Measurements from ENCODE around the gene TMEM250. TPM values are rescaled to one million over a fixed set of nuclear protein-coding genes. Genes with fewer than 3 reads are reported as not detected.

Gene TMEM250
- total RNA-seq, 1 donor from 2014 or later = 59.7 TPM

DNA sequence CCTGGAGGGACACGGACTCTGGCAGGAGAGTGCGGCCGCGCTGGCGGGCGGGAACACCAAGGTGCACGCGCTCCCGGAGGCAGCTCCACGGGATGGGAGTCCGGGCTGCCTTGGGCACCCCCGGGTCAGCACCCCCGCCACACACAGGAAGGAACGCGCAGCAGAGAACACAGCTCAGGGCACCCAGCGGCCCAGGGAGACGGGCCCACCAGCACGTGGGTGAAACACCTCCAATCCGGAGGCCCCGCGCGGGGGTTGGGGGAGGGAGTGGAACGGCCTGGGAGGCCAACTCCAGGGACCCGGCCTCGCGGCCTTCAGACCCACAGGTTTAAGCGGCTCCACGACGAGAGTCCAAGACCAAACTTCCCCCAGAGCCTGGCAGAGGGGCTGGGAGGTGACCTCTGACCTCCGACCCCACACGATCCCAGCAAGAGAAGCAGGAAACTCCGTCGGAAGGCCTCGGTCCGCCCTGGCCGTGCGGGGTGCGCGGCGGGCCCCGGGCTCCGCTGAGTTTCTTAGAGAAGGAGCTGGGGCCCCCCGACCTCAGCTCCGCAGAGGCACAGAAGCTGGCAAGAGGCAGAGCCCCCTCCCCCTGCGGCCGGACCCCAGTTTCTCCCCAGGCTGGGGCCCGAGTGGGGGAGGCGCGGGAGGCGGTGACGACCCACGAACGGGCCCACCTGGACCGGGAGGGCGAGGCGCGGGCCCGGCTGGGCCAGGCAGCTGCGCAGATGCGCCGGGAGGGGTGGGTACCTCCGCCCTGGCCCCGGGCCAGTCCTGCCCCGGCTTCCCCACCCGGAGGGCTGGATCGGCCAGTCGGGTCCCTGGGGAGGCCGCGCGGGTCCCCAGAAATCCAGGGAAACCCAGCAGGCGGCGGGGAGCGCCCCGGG, 24.4 kb downstream of the TMEM250 start:
- peak; percentile 60 for DNase-seq

DNA sequence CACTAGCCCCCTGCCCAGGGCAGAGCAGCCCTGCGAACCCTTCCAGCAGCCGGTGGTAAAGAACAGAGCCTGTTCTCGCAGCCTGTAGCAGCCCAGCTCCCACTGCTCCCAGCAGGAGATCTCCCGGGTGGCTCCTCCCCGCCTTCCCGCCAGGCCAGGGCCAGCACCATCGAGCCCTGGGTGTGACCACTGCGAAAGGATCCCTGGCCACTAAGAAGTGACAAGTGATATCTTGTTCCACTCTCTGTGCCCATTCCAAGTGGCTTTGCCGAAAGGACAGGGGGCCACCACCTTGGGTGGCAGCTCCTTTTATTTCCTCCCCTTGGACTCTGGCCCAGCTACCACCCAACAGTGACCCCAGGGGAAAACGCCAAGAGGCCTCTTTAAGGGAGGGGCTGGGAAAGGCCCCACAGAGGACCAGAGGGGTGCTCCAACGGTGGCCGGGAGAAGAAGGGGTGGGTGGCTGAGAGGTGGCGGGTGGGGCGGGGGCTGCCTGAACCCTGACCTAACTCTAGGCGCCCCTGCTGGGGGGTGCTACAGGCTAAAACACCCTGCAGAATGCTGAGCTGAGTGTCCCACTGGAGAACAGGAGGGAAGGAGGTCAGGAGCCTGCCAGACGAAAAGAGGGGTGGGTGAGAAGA, 25.2 kb downstream of the TMEM250 start:
- DNase-seq = peak; percentile 33

DNA sequence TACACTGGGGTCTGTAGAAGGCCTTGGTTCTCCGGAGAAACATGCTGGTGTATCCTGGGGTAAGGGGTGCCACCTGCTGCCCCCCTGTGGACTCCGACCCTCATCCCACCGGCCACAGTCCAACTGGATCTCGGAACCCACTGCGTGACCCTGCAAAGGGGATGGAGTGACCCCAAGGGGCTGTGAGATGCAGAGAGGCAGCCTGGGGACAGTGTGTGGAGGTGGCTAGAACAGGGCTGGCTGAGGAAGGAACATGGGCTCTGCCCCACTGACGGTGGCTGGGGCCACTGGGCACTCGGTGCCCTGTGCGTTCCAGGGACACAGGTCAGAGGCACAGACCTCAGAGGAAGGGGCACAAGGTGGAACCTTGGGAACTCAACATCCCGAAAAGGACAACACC, 25.9 kb downstream of the TMEM250 start:
- no peak for DNase-seq

DNA sequence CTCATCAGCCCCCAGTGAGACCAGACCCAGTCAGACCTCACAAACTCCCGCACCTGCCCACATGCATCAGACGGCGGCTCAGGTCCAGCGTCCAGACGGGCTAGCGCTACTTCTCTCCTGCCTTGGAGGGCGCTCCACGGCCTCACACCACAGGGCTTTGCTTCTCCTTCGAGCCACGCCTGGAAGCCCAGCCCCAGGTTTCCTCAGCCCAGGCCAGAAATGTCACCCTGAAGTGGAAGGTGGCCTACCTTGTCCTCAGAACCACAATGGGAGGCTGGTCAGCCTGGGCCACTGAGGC, 26.4 kb downstream of the TMEM250 start:
- DNase-seq = no peak

DNA sequence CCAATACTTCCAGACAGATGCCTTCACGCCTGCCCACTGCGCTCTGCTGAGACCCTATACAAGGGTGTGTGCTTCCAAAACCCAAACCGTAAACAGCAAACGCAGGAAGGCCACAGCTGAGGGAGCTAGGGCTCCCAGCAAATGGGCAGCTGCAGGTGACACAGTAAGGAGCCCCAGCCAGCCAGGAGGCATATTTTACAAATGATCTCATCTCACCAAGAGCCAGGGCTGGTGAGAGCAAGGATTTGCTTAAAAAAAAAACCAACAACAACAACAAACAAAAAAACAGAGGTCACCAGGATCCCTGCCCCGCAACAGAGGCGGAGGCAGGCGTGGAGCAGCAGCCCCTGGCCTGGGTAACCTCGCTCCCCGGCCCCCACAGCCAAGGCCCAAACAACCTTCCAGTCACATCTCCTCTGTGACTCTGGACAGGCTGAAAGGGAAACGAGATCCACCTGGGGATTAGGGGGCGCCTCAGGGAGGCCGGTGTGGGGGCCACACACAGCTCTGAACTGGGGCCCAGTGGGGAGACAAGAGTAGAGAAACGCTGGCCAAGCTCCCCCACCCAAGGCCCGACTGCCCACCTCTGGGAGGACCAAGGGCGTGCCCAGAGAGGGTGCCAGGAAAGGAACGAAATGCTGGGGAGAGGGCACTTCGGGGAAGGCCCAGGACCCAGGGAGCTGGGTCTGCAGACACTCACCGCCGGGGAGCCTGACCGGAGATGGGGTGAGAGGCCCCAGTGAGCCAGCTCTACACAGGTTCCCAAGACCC, 26.9 kb downstream of the TMEM250 start:
- no peak for DNase-seq

DNA sequence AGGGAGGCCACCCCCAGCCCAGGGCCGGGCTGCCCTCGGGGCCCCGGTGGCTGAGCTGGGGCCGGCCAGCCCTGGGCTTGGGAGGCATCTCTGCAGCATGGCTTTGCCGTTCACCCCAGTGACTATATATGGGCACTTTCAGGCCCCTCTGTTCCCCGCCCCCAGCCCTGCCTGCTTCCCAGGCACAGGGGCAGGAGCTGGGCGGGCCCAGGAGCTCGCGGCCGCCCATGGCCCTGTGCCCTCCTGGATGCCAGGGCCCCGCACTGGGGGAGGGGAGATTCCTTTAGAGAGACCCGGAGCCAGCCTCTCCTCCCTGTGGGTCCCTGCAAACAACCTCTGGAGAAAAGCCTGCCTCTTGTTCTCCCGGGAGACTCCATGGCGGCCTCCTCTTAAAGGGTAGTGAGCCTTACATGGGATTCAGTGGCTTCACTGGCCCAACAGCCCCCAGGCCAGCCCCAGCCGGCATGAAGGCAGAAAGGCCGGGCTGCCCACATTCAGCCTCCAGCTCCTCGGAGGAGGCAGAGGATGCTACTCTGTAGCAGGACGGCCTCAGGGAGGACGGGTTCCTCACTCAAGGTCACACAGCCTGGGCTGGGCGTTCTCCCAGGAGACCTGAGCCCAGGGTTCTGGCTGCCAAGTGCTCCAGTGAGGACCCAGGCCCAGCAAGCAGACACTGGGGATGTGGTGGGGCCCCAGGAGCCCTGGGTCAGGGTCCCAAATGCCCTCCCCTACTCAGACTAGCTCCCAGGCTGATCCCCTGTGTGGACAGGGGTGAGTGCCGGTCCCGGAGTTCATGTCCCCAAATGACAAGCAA, 27.7 kb downstream of the TMEM250 start:
- no peak for DNase-seq

DNA sequence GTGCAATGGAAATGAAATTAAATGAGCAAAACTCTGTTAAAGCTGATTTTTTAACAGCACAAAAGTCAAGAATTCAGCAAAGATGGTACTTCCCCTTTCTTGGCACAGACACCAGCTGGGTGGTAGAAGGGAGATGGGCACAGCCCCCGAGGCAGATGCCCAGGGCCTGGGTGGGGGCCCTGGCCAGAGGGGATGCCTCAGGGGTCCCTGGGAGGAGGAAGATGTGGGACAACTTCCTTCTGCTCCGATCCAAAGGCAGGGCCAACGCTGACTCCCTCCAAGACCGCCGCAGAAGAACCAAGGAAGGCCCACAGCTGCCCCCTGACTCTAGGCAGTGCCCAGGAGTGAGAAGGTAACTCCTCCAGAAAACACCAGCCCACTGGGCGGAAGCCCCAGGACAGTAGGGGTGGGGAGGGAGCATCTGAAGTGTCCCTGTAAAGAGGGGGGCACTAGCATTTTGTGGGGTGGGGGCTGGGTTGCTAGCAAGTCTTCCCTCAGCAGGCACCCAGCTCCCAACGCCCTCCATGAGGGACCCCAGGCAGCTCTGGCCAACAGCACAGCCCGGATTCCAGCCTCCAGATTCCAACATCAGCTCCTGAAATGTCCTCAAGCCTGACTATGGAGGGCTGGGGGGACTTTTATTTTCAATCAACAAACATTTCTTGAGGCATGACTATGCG, 28.5 kb downstream of the TMEM250 start:
- DNase-seq = no peak

DNA sequence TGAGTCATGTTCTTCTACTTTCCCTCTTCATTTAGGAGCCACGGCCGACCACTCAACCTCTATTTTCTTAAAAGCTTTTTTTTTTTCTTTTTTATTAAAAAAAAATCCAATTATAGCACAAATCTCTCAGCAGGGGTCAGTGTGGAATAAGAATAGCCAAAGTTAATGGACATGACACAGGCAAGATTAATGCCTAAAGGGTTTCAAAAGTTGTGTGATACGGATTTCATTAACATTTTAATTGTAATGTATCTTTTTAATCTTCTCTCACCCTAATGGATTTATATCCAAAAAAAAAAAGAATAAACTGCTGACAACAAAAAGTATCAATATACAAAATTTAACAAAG, 29.0 kb downstream of the TMEM250 start:
- peak; percentile 63 for DNase-seq

DNA sequence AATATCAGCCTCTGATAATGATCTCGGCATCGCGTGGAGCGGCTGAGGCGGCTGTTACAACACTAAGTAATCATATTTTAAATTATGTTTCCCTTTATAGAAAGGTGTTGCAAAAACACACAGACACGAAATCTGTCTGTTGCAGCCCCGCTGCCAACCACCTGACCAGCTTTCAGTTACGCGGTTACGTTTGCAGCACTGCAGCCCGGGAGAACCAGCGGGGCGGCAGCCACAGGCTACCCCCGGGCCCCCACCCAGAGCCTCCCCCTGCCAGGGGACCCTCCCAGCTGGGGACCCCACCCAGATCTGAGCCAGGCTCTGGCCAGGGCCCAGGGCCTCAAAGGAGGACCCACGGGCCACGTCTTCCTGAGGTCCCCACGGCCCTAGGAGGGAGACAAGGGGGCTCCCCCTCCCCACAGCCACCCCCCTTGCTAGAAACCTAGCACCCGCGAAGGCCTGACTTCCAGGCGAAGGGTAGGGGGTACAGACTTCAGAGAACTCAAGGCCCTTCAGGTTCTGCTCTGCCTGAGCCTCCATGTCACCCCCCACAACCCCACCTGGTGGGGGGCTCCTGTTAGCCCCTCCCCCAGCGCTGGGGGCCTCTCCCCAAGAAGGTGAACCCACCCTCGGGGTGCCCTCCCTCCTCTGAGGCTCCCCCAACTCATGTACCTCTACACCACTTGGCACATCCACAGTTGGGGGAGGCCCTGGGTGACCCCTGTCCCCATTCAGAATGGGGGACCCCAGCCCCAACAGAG, 29.6 kb downstream of the TMEM250 start:
- no peak for DNase-seq

DNA sequence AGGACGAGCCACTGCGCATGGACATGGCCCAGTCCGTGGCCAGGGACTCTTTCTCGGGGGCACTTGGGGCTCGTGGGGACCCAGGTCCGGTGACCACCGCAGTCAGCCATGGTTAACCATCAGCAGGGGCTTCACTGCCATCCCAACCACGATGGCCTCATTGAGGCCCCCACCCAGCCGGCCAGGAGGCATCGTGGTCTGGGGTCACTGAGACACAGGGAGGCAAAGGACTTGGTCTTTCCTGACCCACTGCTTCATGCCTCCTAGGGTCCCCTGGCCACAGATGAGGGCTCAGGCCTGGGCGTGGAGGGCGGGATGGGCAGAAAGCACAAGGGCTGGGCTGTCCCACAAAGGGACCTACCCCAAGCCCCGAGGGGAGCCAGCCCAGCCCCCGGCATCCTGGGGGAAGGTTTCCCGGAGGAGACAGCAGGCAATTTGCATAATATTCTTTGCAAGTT, 30.2 kb downstream of the TMEM250 start:
- no peak for DNase-seq

DNA sequence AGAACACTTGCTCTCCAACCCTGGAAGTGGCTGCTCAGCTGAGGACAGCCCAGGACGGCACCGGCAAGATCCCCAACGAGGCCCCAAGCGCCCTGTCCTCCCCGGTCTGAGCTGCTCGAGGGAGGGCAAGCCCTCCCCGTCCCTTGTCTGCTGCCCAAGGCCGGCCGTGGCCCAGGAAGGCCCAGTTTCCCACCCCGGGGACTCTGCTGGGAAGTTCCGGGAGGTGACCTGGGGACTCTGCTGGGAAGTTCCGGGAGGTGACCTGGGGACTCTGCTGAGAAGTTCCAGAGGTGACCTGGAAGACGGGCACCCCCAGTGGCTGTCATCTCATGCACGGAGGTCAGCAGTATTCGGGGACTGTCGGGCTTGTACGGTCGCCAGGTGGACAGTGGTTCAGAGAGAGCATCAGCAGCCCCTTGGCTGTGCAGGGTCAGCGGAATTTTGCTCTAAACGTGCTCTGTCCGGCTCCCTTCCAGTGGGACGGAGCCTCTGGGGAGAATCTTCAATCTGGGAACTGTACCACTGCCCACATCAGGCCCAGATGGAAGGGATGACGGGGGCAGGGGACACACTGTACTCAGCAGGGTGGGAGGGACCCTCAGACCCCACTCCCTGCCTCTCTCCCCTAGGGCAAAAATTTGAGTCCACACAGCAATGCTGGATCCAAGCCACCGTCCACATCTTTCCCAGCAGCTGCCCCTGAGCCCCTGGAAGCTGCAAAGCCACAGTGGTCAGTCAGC, 30.8 kb downstream of the TMEM250 start:
- no peak for DNase-seq

DNA sequence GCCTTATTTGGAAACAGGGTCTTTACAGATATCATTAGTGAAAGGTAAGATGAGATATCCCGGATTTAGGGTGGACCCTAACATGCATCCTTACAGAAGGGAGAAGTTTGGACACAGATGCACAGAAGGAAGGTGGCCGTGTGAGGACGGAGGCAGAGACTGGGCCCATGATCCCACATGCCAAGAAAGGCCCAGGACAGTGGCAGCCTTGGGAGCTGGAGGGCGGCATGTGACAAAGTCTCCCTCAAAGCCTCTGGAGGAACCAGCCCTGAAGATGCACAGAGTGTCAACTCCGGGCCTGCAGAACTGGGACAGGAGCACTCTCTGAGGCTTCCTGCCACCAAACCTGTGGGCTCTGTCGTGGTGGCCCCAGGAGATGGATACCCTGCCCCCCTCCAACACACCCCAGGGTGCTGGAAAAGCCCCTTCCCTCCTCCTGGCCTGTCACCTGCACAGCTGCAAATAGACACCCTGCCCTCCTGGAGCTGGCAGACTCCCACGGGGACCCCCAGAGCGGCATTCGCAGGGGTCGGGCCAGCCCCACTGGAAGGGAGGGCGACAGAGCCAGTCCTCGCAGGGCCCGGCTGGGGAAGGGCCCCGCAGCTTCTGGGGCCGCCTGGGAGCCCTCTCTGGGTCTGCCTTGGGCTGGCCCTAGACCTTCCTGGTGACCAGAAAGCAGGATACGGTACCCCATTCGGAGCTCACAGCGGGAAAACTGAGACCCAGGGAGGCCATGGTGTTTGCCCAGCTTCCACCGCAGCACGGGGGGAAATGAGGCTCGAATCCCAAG, 31.5 kb downstream of the TMEM250 start:
- DNase-seq = no peak

DNA sequence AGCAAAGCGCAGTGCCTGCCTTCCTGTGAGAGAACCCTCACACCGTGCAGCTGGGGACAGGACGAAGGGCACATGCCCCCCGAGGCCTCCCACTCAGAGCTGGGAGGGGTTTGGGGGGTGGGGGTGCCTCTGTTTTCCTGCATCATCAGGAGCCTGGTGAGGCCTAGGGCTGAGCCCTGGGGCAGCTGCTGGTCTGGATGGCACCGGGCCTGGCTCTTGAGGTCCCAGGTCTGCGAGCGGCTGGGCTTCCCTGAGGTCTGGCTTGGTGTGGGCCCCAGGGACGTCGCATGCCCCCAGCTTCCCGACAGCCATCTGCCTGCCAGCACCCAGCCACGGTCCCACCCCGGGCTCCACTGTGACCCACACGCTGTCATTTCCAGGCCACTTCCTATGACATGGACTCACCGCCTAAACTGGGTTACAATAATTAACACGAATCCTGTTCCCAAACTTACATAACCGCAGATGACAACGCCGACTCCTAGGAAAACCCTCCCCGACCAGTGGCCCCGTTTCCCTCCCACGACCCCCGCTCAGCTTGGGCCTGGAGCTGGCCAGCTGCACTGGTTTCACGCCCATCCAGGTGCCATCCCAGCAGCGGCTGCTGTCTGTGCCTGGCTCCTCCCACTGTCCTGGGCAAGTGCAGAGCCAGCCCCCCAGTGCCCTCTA, 32.3 kb downstream of the TMEM250 start:
- DNase-seq = no peak

DNA sequence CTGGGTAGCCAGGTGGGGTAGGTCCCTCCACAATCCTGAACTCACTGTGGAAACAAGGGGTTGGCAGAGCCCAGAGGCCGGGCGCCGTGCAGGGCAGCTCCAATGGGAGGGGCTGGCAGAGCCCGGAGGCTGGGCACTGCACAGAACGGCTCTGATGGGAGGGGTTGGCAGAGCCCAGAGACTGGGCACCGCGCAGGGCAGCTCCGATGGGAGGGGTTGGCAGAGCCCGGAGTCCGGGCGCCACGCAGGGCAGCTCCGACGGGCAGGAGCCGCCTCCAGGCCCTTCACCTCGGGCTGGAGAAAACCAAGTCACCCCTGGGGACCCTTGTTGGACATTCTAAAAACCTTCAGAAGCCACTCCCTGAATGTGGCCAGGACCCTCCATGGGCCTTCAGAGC, 32.9 kb downstream of the TMEM250 start:
- no peak for DNase-seq

DNA sequence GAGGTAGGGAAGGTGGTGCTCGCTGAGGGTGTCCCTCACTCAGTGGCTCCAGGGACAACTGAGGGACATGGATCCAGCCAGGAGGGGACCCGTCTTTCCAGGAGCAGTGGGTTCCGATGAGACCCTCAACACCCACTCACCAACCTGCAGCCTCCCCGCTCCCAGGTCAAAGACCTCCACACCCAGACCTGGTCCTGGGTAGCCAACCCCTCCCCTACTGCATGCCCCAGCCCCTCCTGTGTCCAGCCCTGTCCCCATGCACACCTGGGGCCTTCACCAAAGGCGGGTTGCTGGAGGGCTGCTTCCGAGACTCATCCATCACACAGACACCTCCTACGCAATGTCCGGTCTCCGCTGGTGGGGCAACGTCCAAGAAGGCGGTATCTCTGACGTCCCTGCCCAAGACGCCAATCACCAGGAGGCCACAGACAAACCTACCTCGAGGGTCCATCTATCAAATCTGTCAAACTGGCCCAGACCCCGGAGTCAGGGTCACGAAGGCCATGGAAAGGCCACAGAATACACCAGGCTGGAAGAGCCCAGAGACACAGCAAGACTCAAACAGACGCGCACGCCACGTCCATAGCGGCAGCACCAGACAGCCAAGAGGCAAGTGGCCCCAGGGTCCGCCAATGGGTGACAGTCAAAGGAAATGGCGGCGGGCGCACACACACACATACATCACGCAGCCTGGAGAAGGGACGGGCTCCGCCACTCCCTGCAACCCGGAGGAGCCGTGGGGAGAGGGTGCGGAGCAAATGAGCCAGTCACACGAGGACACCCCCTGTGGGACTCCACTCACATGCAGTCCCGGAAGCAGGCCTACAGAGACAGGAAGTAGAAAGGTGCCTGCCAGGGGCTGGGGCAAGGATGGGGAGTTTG, 34.4 kb downstream of the TMEM250 start:
- no peak for DNase-seq

DNA sequence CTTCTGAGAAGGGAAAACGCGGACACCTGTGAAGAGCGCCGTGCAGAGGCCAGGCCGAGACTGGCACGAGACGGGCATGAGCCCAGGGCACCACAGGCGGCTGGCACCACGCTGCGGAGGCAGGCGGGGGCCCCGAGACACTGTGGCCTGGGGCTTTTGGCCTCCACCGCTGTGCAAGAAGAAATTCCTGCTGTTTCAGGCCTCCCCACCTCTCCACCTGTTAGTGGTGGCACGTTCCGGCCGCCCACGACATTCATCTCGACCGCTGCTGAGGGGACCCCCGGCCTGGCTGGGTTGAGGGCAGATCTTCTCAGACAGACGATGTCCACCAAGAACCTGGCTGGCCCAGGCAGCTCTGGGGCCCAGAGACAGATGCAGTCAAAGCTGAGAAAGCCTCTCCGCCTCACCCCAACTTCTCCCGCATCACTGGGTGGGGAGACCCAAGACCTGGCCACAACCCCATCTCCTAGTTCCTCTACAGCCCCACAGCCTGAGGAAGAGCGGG, 35.1 kb downstream of the TMEM250 start:
- DNase-seq = no peak

DNA sequence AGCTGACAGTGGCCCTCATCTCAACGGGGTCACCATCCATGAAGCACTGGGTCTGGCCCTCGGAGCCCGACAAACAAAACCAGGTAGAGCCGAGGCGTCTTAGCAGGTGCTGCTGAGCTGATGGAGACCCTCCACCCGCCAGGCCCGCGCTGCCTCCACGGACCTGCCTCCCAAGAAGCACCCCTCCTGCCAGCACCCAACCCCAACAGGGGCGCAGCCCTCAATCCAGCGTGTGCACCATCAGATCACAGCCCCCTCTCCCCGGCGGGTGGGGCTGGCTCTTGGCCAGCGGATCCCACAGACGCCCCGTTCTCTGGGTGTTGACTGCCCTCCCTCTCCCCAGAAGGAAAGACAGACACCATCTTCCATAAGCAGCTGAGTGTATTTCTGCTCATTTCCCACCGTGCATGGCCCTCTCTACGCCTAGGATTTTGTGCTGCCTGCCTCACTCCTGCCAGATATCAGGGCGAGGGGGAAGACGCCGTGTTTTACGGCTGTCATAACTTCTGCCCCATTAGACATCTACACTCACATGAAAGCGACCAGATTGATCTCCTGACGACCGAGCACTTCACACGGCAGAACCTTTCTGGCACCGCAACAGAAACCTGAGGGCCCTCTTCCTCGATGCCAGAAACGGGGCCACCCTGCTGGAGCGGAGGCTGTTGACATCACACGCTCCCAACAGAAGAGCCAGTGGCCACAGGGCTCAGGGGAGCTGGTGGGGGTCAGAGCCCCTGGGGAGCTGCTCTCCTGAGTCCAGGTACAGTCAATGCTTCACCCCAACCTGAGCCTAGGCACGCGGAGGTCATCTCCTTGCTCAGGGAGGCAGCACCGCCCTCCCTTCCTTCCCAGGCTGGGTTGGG, 35.9 kb downstream of the TMEM250 start:
- no peak for DNase-seq

All from dermis blood vessel endothelial cell (primary cell).